ENCODE data around the gene CDH4. TPM values are rescaled to one million over a fixed set of nuclear protein-coding genes. Genes with fewer than 3 reads are reported as not detected.

The CDH4 gene
- polyA plus RNA-seq, 2 donors: 0.02 to 0.05 TPM

DNA sequence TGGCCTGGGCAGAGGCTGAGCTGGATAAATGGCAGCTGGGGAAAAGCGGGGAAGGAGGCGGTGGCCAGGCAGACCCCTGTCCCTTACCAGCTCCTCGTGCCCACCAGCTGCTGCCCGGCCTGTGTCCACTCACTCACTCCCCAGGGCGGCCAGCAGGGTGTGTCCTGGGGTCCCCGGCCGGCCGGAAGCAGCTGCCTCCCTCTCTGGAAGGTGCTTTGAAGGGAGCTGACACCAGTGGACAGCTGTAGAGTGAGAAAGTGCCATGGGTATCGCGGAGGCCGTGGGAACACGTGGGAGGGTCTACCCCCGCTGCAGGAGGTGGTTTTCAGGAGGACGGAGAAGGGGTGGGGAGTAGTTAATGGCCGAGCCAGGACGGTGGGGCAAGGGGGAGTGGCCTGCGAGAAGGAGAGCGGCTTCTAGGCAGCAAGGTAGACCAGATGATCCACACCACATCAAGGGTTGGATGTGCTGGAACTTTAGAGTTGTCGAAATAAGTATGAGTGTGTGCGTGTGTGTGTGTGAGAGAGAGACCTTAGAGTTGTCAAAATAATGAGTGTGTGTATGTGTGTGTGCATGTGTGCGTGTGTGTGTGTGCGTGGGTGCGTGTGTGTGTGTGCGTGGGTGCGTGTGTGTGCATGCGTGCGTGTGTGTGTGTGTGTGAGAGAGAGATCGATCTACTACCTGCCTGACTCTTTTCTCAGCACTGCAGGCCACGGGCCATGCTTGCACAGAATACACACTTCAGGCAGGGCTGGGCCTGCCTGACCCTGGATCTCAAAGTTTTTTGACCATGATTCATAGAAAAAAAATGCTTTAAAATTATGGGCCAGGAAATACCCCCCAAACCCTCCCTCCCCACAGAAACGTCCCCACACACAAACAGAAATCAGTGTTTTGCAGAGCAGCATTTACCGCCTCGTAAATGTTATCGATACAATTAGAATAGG is 43.9 kb downstream of the CDH4 start:
- Histone ChIP-seq H3K4me3 (ENCODE audit: low read depth in 1 of 2, low read length in 2 of 2) (no peak overlapping the region), H3K9me3 (ENCODE audit: control insufficient read depth in 2 of 2, insufficient read depth in 1 of 2, low read depth in 1 of 2, low read length in 1 of 2) (no peaks in the 10 kb centered on the region), H3K27ac (ENCODE audit: low read depth in 2 of 2, low read length in 1 of 2) (no peak overlapping the region), H3K27me3 (ENCODE audit: control insufficient read depth in 1 of 2, insufficient read depth in 2 of 2, low read length in 2 of 2) (no peaks in the 10 kb centered on the region), H3K36me3 (ENCODE audit: control insufficient read depth in 2 of 2, insufficient read depth in 2 of 2, low read length in 1 of 2) (no peaks in the 10 kb centered on the region), H3K4me1 (ENCODE audit: control insufficient read depth in 2 of 2, insufficient read depth in 2 of 2, low read length in 1 of 2) (no peaks in the 10 kb centered on the region)
- 68 to 71% methylated on average over 31 to 33 of the region's 33 CpGs for WGBS, 2 donors

GRCh38 chr20:61296629-61297019 is 44.6 kb downstream of the CDH4 start:
- no peaks in the 10 kb centered on the region for H3K36me3 ChIP-seq (ENCODE audit: control insufficient read depth in 2 of 2, insufficient read depth in 2 of 2, low read length in 1 of 2)
- 82 to 83% methylated on average over 14 of the region's 14 CpGs for WGBS, 2 donors
- H3K27me3 ChIP-seq (ENCODE audit: control insufficient read depth in 1 of 2, insufficient read depth in 2 of 2, low read length in 2 of 2): no peaks in the 10 kb centered on the region
- no peak overlapping the region for H3K4me3 ChIP-seq (ENCODE audit: low read depth in 1 of 2, low read length in 2 of 2)
- no peaks in the 10 kb centered on the region for H3K4me1 ChIP-seq (ENCODE audit: control insufficient read depth in 2 of 2, insufficient read depth in 2 of 2, low read length in 1 of 2)
- no peaks in the 10 kb centered on the region for H3K9me3 ChIP-seq (ENCODE audit: control insufficient read depth in 2 of 2, insufficient read depth in 1 of 2, low read depth in 1 of 2, low read length in 1 of 2)
- no peak overlapping the region for H3K27ac ChIP-seq (ENCODE audit: low read depth in 2 of 2, low read length in 1 of 2)

DNA sequence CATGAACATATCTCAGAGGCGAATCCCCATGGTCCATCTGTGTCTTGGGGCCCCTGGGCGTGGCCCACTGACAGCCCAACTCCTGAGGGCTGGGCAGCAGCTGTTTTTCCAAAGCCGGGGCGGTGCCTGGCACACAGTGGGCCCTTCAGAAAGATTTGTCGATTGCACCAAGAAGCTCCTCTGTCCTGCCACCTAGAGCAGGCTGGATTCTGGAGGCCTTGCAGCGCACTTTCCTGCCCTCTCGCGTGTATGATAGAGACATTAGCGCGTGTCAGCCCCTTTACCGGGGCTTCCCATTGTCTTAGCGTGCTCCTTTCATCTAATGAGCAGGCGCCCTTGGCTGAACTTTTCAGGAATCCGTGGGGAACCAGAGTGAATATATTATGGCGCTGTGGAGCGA is 45.4 kb downstream of the CDH4 start:
- Histone ChIP-seq H3K4me3 (ENCODE audit: low read depth in 1 of 2, low read length in 2 of 2) (no peak overlapping the region), H3K4me1 (ENCODE audit: control insufficient read depth in 2 of 2, insufficient read depth in 2 of 2, low read length in 1 of 2) (no peaks in the 10 kb centered on the region), H3K27me3 (ENCODE audit: control insufficient read depth in 1 of 2, insufficient read depth in 2 of 2, low read length in 2 of 2) (no peaks in the 10 kb centered on the region), H3K36me3 (ENCODE audit: control insufficient read depth in 2 of 2, insufficient read depth in 2 of 2, low read length in 1 of 2) (no peaks in the 10 kb centered on the region), H3K27ac (ENCODE audit: low read depth in 2 of 2, low read length in 1 of 2) (no peak overlapping the region), H3K9me3 (ENCODE audit: control insufficient read depth in 2 of 2, insufficient read depth in 1 of 2, low read depth in 1 of 2, low read length in 1 of 2) (no peaks in the 10 kb centered on the region)
- 90 to 92% methylated on average over 16 of the region's 16 CpGs for WGBS, 2 donors

- H3K9me3 ChIP-seq (ENCODE audit: control insufficient read depth in 2 of 2, insufficient read depth in 1 of 2, low read depth in 1 of 2, low read length in 1 of 2): no peaks in the 10 kb centered on the region
- no peaks in the 10 kb centered on the region for H3K4me1 ChIP-seq (ENCODE audit: control insufficient read depth in 2 of 2, insufficient read depth in 2 of 2, low read length in 1 of 2)
- WGBS, 2 donors: 85 to 86% methylated on average over 17 of the region's 17 CpGs
Observed at GRCh38 chr20:61297986-61298385, 45.9 kb downstream of the CDH4 start.

DNA sequence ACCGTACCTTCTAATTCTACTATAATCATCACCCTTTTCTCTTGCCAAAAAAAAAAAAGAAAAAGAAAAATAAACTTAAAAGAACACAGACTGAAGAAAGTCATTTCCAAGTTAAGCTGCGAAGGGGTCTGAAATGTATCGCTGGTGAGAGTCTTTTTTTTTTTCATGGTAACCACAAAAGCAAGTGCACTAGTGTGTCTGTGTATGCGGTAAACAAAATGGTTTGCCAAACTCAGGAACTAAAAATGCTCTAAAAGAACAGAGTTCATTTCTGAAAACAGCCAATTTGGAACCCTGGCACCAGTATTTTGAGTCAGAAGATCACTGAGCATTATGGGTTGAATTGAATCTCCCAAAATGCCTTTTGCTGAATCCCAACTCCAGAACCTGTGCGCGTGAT is 46.6 kb downstream of the CDH4 start:
- H3K36me3 ChIP-seq (ENCODE audit: control insufficient read depth in 2 of 2, insufficient read depth in 2 of 2, low read length in 1 of 2): no peaks in the 10 kb centered on the region
- 62 to 81% methylated on average over 6 of the region's 6 CpGs for WGBS, 2 donors
- H3K27me3 ChIP-seq (ENCODE audit: control insufficient read depth in 1 of 2, insufficient read depth in 2 of 2, low read length in 2 of 2): no peaks in the 10 kb centered on the region
- H3K4me3 ChIP-seq (ENCODE audit: low read depth in 1 of 2, low read length in 2 of 2): no peak overlapping the region
- H3K27ac ChIP-seq (ENCODE audit: low read depth in 2 of 2, low read length in 1 of 2): no peak overlapping the region
- no peaks in the 10 kb centered on the region for H3K4me1 ChIP-seq (ENCODE audit: control insufficient read depth in 2 of 2, insufficient read depth in 2 of 2, low read length in 1 of 2)
- no peaks in the 10 kb centered on the region for H3K9me3 ChIP-seq (ENCODE audit: control insufficient read depth in 2 of 2, insufficient read depth in 1 of 2, low read depth in 1 of 2, low read length in 1 of 2)

More at GRCh38 chr20:61297986-61298385, 45.9 kb downstream of the CDH4 start:
- Histone ChIP-seq H3K36me3 (ENCODE audit: control insufficient read depth in 2 of 2, insufficient read depth in 2 of 2, low read length in 1 of 2) (no peaks in the 10 kb centered on the region), H3K27ac (ENCODE audit: low read depth in 2 of 2, low read length in 1 of 2) (no peak overlapping the region), H3K27me3 (ENCODE audit: control insufficient read depth in 1 of 2, insufficient read depth in 2 of 2, low read length in 2 of 2) (no peaks in the 10 kb centered on the region), H3K4me3 (ENCODE audit: low read depth in 1 of 2, low read length in 2 of 2) (no peak overlapping the region)

DNA sequence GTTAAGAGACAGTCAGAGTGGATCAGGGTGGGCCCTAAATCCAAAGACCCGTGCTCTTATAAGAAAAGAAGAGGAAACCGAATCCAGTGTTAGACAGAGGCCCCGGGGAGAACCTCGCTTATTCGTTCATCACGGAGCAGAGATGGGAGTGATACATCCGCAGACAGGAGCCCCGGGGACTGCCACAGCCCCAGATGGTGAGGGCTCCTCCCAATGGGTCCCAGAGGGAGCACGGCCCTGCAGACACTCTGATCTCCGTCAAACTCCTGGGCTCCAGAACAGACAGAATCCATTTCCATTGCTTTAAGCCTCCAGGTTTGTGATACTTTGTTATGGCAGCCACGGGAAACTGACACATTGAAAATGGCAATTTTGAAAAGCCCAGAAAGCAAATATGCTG is 47.0 kb downstream of the CDH4 start:
- H3K4me3 ChIP-seq (ENCODE audit: low read depth in 1 of 2, low read length in 2 of 2): no peak overlapping the region
- no peaks in the 10 kb centered on the region for H3K27me3 ChIP-seq (ENCODE audit: control insufficient read depth in 1 of 2, insufficient read depth in 2 of 2, low read length in 2 of 2)
- no peaks in the 10 kb centered on the region for H3K9me3 ChIP-seq (ENCODE audit: control insufficient read depth in 2 of 2, insufficient read depth in 1 of 2, low read depth in 1 of 2, low read length in 1 of 2)
- no peaks in the 10 kb centered on the region for H3K4me1 ChIP-seq (ENCODE audit: control insufficient read depth in 2 of 2, insufficient read depth in 2 of 2, low read length in 1 of 2)
- H3K36me3 ChIP-seq (ENCODE audit: control insufficient read depth in 2 of 2, insufficient read depth in 2 of 2, low read length in 1 of 2): no peaks in the 10 kb centered on the region
- no peak overlapping the region for H3K27ac ChIP-seq (ENCODE audit: low read depth in 2 of 2, low read length in 1 of 2)
- WGBS, 2 donors: 83 to 85% methylated on average over 11 of the region's 11 CpGs

DNA sequence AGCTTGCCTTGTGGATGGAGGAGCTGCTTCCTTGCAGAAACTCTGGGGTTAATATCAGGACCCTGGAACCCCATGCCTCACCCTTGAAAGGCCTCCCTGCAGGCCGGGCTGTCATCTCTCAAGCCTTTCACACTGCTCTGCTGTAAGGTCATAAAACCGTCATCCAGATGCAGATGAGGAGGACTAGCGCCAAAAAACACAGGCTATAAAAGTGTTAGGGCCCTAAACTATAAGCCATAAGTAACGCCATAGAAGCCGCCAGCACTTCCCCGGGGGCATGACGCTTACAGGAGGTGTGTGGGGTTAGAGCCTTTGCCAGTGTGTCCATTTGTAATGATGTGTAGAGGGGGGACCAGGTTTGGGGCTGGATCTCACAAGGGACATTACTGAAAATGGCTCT is 47.6 kb downstream of the CDH4 start:
- Histone ChIP-seq H3K9me3 (ENCODE audit: control insufficient read depth in 2 of 2, insufficient read depth in 1 of 2, low read depth in 1 of 2, low read length in 1 of 2) (no peaks in the 10 kb centered on the region), H3K4me3 (ENCODE audit: low read depth in 1 of 2, low read length in 2 of 2) (no peak overlapping the region), H3K36me3 (ENCODE audit: control insufficient read depth in 2 of 2, insufficient read depth in 2 of 2, low read length in 1 of 2) (no peaks in the 10 kb centered on the region), H3K27me3 (ENCODE audit: control insufficient read depth in 1 of 2, insufficient read depth in 2 of 2, low read length in 2 of 2) (no peaks in the 10 kb centered on the region), H3K27ac (ENCODE audit: low read depth in 2 of 2, low read length in 1 of 2) (no peak overlapping the region), H3K4me1 (ENCODE audit: control insufficient read depth in 2 of 2, insufficient read depth in 2 of 2, low read length in 1 of 2) (no peaks in the 10 kb centered on the region)
- 46 to 58% methylated on average over 7 of the region's 7 CpGs for WGBS, 2 donors

GRCh38 chr20:61300293-61300692 is 48.2 kb downstream of the CDH4 start:
- no peak overlapping the region for H3K27ac ChIP-seq (ENCODE audit: low read depth in 2 of 2, low read length in 1 of 2)
- H3K36me3 ChIP-seq (ENCODE audit: control insufficient read depth in 2 of 2, insufficient read depth in 2 of 2, low read length in 1 of 2): no peaks in the 10 kb centered on the region
- no peaks in the 10 kb centered on the region for H3K9me3 ChIP-seq (ENCODE audit: control insufficient read depth in 2 of 2, insufficient read depth in 1 of 2, low read depth in 1 of 2, low read length in 1 of 2)
- no peaks in the 10 kb centered on the region for H3K4me1 ChIP-seq (ENCODE audit: control insufficient read depth in 2 of 2, insufficient read depth in 2 of 2, low read length in 1 of 2)
- no peaks in the 10 kb centered on the region for H3K27me3 ChIP-seq (ENCODE audit: control insufficient read depth in 1 of 2, insufficient read depth in 2 of 2, low read length in 2 of 2)
- 82 to 89% methylated on average over 10 to 14 of the region's 14 CpGs for WGBS, 2 donors
- no peak overlapping the region for H3K4me3 ChIP-seq (ENCODE audit: low read depth in 1 of 2, low read length in 2 of 2)

- no peaks in the 10 kb centered on the region for H3K4me1 ChIP-seq (ENCODE audit: control insufficient read depth in 2 of 2, insufficient read depth in 2 of 2, low read length in 1 of 2)
- no peak overlapping the region for H3K4me3 ChIP-seq (ENCODE audit: low read depth in 1 of 2, low read length in 2 of 2)
- no peaks in the 10 kb centered on the region for H3K27me3 ChIP-seq (ENCODE audit: control insufficient read depth in 1 of 2, insufficient read depth in 2 of 2, low read length in 2 of 2)
- no peaks in the 10 kb centered on the region for H3K36me3 ChIP-seq (ENCODE audit: control insufficient read depth in 2 of 2, insufficient read depth in 2 of 2, low read length in 1 of 2)
- H3K9me3 ChIP-seq (ENCODE audit: control insufficient read depth in 2 of 2, insufficient read depth in 1 of 2, low read depth in 1 of 2, low read length in 1 of 2): no peaks in the 10 kb centered on the region
- no peak overlapping the region for H3K27ac ChIP-seq (ENCODE audit: low read depth in 2 of 2, low read length in 1 of 2)
- 65 to 68% methylated on average over 10 of the region's 10 CpGs for WGBS, 2 donors
Observed at GRCh38 chr20:61300709-61301108, 48.6 kb downstream of the CDH4 start.
